A673 (cell line): Measurements from ENCODE around the gene TMEM61.

Experiments
- EZH2 ChIP-seq: fragments of 200-600 bp; sonication (generic); IDR thresholded peaks from 2 replicates; pipeline ENCODE4 v1.6.1; 2017; ENCODE audit warnings: borderline replicate concordance, low read depth, mild to moderate bottlenecking, mixed read lengths, antibody characterized with exemption, low read length; ENCODE audit not compliant: poor library complexity, severe bottlenecking
- TF ChIP-seq, protein P1 (sequence below): fragments of 300-800, 200-600 bp; sonication (generic); conservative IDR thresholded peaks from 2 replicates; pipeline ENCODE4 v1.5.1; 2017; ENCODE audit warnings: low read depth, mild to moderate bottlenecking, antibody characterized with exemption, low read length, moderate library complexity, mixed read lengths

DNA sequence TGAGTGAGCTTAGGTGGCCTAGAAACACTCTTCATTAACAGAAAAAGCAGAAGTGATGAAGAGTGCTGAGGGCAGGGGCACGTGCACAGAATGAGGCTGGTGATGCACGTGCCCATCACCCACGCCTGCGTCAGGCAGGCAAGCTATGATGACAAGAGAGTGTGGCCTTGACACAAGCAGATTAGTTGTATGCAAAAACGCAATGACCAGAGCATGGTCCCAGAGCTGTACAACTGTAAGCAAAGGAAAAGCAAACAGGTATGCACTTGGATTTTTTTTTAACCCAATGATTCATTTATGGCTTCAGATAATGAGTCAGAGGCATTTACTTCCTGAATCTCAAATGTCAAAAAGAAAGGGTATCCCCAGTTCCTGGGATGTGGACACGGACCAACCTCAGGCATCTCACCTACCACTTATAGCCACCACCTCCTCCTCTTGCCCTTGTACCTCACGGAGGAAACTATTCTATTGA lies 9.1 kb upstream of the TMEM61 start:
- TF ChIP-seq, protein P1, sequence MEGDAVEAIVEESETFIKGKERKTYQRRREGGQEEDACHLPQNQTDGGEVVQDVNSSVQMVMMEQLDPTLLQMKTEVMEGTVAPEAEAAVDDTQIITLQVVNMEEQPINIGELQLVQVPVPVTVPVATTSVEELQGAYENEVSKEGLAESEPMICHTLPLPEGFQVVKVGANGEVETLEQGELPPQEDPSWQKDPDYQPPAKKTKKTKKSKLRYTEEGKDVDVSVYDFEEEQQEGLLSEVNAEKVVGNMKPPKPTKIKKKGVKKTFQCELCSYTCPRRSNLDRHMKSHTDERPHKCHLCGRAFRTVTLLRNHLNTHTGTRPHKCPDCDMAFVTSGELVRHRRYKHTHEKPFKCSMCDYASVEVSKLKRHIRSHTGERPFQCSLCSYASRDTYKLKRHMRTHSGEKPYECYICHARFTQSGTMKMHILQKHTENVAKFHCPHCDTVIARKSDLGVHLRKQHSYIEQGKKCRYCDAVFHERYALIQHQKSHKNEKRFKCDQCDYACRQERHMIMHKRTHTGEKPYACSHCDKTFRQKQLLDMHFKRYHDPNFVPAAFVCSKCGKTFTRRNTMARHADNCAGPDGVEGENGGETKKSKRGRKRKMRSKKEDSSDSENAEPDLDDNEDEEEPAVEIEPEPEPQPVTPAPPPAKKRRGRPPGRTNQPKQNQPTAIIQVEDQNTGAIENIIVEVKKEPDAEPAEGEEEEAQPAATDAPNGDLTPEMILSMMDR: no peak
- TF ChIP-seq EZH2: no peak
